GM18502 (cell line): ENCODE results near the gene KCTD21.

Experiments
- ATAC-seq: cut with Tn5 transposase; IDR thresholded peaks from one replicate; pipeline ENCODE4 v1.9.1; 2021; ENCODE audit warnings: mild to moderate bottlenecking; ENCODE audit not compliant: unreplicated experiment, poor library complexity

The KCTD21 gene

GRCh38 chr11:78147807-78148206 lies 40.6 kb downstream of the KCTD21 start:
- ATAC-seq = no peak

GRCh38 chr11:78145511-78146025 lies 42.9 kb downstream of the KCTD21 start:
- ATAC-seq = no peak

GRCh38 chr11:78140392-78141077 lies 47.9 kb downstream of the KCTD21 start:
- no peak for ATAC-seq

GRCh38 chr11:78139422-78140391 lies 48.7 kb downstream of the KCTD21 start, which contains the start of gene ALG8:
ALG8 (minus strand) TSS chr11:78139626; CDS start chr11:78139588, 38 bp downstream.
- ATAC-seq = peak; percentile 93

GRCh38 chr11:78138694-78139421 lies 49.6 kb downstream of the KCTD21 start:
- peak; percentile 31 for ATAC-seq

GRCh38 chr11:78138291-78138690 lies 50.1 kb downstream of the KCTD21 start:
- ATAC-seq = no peak

- no peak for ATAC-seq
Measured at GRCh38 chr11:78132475-78132874, 56.0 kb downstream of the KCTD21 start.

- no peak for ATAC-seq
Measured at GRCh38 chr11:78131956-78132355, 56.5 kb downstream of the KCTD21 start.

GRCh38 chr11:78127403-78127802 lies 61.0 kb downstream of the KCTD21 start:
- no peak for ATAC-seq
